H4 (cell line): ENCODE results near the gene FOXO4. TPM values are rescaled to one million over a fixed set of nuclear protein-coding genes. Genes with fewer than 3 reads are reported as not detected.

ENCODE experiments used
- DNase-seq: peaks from one replicate; pipeline ENCODE4 v3.0.0-alpha.2; 2015; ENCODE audit warnings: low spot score
- total RNA-seq: library from RNA; depleted of rRNA; stranded (reverse); fragments of >200 nt; shearing (Covaris generic); gene quantifications from 2 replicates; pipeline ENCODE4 v1.2.3, GENCODE V29; 2014

Gene FOXO4
- total RNA-seq, 1 experiment from 2014 or later, result 2.5 TPM

DNA sequence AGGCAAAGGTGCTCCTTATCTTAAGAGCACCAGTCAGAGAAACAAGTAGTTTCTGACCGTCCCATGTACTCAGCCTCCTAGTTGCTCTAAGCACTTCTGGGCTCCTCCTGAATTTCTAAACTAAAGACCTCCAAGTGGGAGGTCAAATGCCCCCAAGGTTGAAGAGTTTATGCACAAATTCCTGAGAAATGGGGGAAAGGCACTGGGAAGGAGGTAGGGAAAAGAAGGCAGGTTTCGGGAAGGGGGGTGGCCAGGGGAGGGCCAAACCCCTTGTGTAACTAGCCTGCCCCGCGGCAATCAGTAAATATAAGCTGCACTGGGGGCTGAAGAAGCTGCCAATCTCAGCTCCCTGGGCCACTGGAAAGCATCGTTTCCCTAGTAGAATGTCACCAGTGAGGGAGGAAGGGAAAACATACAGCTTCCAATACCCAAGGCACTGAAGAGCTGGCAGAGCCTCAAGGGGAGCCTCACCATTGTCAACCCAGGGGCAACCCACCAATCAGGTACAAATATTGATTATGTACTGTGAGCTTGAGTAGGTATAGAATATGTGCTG, 3.4 kb downstream of the FOXO4 start:
- DNase-seq, result no peak

DNA sequence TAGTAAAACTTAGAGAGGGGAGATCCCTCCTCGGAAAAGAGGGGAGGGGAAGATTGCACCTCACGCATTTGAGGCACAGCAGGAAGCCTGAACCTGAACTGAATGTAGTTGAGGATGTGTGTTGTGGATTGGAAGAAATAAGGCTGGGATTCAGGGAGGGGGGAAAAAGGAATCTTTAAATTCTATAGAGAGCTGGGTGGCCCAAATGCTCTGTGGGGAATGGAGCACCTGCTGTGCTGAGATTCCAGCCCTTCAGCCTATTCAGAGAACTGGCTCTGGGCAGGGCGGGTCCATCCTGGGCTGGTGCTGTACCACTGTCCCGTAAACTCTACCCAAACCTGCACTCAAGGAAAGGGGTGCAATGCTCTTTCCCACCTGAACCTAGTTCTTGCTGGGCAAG, 4.1 kb downstream of the FOXO4 start:
- DNase-seq, result no peak

DNA sequence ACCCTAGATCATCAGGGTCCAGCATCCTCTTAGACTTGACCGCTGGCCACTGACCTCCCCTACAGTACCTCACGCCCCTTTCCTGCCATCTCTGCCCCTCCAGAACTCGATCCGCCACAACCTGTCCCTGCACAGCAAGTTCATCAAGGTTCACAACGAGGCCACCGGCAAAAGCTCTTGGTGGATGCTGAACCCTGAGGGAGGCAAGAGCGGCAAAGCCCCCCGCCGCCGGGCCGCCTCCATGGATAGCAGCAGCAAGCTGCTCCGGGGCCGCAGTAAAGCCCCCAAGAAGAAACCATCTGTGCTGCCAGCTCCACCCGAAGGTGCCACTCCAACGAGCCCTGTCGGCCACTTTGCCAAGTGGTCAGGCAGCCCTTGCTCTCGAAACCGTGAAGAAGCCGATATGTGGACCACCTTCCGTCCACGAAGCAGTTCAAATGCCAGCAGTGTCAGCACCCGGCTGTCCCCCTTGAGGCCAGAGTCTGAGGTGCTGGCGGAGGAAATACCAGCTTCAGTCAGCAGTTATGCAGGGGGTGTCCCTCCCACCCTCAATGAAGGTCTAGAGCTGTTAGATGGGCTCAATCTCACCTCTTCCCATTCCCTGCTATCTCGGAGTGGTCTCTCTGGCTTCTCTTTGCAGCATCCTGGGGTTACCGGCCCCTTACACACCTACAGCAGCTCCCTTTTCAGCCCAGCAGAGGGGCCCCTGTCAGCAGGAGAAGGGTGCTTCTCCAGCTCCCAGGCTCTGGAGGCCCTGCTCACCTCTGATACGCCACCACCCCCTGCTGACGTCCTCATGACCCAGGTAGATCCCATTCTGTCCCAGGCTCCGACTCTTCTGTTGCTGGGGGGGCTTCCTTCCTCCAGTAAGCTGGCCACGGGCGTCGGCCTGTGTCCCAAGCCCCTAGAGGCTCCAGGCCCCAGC, 5.2 kb downstream of the FOXO4 start:
- DNase-seq, result no peak

DNA sequence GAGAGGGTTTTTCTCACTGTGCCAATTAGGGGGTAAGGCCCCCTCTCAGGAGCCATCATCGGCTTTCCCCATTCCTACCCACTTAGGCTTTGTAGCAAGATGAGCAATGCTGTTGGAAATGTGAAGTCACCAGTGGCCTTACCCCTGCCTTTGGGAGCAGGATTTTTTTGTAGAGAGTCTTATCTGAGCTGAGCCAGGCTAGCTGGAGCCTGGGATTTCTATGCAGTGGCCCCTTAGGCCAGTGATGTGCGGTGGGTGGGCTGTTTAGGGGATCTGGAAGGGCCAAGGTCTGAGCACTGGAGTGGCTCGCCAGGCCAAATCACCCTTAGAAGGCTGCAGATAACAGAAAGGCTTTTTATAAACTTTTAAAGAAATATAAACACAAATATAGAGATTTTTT, 6.6 kb downstream of the FOXO4 start:
- DNase-seq, result no peak

DNA sequence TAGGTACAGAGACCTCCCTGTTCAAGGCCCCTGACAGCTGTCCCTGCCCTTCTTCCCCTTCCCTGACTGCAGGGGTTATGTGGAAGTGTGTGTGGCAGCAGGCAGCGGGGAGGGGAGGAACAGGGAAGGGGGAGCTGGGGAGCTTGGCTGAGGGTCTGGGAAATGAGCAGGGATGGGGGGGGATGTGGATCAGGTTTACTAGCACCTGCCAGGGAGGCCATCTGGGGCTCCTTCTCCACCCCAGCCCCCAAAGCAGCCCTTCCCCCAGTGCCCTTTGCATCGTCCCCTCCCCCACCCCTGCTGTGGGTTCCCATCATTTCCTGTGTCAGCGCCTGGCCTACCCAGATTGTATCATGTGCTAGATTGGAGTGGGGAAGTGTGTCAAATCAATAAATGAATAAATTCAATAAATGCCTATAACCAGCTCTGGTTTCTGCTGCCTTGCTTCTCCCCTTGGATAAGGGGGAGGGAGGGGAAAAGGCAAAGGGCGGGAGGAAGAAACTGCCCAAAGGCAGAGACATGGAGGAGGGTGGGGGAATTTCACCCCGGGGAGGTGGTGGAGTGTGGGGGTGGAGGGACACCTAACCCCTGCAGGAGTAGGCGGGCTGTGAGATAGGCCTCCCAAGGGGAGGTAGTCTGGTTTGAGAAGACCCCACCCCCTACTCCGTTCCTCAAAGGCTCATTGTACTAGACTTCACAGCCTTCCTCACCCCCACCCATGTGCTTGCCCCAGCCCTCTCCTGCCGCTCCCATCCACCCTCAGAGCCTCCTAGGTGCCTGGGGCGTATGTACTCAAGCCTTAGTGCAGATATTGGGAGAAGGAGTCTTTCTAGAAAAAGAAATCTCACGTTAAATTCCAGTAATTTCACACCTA, 7.7 kb downstream of the FOXO4 start:
- no peak for DNase-seq

DNA sequence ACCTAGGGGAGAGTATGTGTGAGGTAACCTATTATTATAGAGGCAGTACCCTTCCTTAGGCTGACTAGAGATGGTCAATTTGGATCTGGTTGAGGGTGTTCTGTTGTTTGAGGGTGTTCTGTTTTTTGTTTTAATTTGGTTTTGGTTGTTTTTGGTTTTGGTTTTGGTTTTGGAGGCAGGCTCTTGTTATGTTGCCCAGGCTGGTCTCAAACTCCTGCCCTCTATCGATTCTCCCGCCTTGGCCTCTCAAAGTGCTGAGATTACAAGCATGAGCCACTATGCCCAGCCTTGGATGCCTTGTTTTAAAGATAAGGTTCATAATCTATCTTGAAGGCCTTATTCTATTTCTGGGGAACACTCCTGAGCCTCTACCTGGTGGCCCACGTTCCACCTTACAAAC, 10.0 kb downstream of the FOXO4 start:
- DNase-seq, result no peak

DNA sequence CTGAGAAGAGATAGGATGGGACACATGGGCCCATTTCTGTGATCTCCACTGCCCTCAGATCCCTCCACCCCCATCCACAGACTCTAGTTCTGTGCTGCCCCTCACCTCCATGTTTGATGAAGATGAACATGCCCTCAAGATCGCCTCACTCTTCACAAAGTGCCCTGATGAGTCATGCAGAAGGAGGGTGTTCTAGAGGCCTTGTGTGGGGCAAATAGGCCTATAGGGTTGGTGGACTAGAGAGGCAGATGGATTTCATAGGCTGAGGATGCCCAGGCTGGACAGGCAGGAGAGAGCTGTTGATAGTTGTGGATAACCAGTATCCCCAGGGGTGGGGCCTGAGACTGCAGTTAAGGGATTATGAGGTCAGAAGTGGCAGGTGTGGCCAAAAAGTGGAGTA, 10.8 kb downstream of the FOXO4 start, which contains the start of gene CXorf65:
Gene CXorf65, minus strand, starts transcription at position 314 of the 400 bp plus-strand sequence. Its CDS starts 184 bp downstream, at position 130.
- peak; percentile 11 for DNase-seq

DNA sequence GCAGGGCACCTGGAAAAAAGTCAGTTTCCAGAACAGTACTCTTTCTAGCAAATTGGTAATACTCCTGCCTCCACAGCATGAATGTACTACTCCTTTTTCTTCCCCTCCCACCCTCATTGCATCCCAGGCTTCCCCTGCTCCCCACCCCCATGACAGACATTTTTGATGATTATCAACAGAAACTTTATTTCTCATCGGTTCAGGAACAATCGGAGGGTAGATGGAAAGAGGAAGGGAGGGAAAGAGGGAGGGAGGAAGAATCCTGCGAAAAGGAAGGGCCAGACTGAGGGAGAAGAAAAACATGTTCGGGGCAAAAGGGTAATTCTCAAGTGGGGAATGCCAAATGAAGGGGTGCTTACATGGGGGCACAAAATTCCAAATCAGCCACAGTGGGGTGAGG, 11.6 kb downstream of the FOXO4 start:
- DNase-seq, result no peak

DNA sequence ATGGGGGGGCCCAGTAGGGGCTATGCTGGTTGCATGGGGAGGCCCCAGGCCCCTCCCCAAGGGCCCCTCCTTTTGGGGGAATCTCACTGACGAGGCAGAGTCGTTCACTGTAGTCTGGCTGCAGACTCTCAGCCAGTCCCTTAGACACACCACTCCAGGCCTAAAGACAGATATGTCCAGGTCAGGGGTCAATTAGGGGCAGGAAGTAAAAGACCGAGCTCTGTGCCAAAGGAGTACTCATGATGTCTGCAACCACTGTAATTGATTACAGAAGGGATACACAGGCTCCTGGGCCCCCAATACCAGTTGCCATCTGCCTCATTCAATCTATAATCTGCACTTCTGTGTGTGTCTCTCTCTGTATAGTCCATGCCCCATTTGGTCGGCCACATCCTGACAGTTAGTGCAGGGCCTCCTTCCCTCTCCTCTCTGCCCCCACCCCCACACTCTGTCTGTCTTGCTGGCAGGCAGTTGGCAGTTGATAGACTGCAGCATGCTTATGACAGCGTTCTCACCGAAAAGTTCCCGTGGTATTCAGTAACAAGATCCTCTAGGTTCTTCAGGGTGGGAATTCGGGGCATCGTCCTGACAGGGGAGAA, 12.2 kb downstream of the FOXO4 start:
- no peak for DNase-seq

DNA sequence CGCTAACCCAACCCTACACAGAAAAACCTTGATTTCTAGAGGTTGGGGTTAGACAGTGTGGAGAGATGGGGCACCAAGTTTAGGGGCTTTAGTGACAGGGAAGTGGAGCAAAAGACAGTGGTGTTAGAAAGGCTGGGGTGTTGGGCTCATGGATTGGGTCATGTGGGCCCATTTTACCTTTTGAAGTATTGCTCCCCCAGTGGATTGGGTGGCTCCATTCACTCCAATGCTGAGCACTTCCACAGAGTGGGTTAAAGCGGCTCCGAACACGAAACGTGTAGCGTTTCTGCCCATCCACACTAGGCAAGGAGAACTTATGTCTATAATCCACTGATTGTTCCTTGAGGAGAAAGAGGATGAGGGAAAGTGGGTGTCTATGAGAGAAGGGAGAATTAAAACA, 13.4 kb downstream of the FOXO4 start:
- DNase-seq, result no peak

DNA sequence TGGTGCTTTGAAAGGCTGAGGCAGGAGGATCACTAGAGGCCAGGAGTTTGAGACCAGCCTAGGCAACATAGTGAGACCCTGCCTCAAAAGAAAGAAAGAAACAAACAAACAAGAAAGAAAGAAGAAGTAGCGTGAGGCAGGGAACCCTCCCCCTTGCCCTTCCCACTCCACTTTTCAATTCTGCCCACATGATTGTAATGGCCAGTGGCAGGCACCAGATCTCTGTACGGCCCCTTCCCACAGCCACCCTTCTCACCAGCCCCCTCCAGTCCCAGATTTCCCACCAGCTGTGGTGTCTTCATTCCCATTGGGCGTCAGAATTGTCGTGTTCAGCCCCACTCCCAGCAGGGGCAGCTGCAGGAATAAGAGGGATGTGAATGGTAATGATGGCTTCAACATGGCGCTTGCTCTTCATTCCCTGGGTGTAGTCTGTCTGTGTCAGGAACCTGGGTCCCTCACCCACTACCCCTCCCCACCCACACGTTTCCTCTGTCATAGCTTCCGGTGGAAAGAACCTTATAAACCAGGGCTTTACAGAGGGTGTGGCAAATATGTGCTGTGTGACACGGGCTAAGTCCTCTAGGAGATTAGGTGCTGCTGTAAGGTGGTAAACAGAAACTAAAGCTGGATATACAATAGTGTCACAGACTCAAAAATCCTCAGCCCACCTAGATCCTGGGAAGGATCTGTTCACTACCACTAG, 15.6 kb downstream of the FOXO4 start, which contains the start of gene IL2RG:
Gene IL2RG, minus strand, starts transcription at position 437 of the 703 bp plus-strand sequence. Its CDS starts 38 bp downstream, at position 399.
- DNase-seq, result no peak

DNA sequence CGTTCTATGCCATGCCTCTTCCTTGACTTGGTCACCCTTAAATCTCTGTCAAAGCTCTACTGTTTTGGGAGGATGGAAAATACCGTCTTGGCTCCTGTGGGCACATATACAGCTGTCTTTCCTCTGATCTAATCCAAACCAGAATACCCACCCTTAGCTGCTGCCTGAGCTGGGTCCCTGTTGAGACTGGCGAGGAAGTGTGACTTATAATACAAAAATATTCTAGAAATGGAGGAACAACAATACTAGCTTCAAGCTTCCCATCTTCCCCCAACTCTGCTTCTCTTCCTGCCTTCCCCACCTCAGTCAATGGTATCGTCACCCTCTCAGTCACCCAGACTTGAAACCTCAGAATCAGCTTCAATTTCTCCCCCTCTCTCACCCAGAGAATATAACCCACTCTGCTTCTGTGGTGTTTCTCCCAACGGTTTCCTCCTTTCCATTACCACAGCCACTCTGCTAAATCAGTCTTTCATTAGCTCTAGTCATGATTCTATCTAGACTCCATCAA, 16.3 kb downstream of the FOXO4 start:
- DNase-seq, result no peak

DNA sequence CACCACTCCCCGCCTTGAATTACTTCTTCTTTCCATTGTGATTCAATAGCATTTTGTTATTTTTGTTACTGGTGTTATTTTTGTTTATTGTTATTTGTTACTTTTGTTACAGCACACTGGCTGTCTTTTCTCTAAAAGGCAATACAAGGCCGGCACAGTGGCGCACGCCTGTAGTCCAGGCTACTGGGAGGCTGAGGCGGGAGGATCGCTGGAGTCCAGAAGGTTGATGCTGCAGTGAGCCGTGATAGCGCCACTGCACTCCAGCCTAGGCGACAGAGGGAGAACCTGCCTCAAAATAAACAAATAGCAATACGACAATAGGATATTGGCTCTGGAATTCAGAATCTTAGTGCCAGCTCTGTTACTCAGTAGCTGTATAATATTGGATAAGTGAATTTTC, 21.7 kb downstream of the FOXO4 start:
- no peak for DNase-seq

DNA sequence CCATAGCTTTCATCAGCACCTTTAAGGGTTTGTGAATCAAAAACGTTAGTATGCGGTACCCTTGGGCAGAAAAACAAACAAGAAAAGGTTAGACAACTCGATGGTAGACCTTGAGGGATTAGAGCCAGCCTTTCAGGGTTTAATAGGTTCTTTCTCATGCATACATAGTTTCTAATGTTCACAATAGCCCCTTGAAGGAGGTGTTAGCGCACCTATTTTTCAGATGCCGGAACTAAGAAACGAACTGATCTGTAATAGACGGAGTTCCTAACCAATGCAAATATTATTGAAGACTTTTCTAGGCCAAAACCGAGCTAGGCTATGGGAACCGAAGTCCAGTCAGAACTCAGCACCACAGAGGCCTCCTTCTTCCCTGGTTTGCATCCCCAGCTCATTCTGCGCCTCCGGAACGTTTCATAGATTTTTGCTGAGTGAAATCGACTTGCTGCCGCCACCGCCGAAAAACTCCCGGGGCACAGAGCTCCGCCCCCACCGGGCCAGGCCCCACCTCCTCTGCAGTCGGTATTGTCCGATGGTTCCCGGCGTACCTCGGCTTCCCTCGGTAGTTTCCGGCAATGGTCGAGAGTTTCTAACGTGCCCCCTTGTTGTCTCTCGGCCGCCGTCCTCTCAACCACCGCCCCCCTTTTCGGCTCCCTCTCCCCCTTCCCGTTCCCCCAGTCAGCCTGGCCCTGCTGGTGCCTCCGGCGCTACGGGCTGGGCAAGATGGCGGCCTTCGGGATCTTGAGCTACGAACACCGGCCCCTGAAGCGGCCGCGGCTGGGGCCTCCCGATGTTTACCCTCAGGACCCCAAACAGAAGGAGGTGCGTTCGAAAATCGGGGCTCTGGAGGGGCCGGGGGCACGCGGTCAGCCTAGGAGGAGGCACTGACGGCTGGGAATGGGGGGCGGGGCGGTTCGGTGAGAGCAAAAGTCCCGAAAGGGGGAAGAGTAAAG, 22.7 kb downstream of the FOXO4 start, which contains the start of gene MED12:
Gene MED12, plus strand, starts transcription at position 565 of the 953 bp plus-strand sequence. Its CDS starts 159 bp downstream, at position 724.
- DNase-seq, result peak; percentile 71

DNA sequence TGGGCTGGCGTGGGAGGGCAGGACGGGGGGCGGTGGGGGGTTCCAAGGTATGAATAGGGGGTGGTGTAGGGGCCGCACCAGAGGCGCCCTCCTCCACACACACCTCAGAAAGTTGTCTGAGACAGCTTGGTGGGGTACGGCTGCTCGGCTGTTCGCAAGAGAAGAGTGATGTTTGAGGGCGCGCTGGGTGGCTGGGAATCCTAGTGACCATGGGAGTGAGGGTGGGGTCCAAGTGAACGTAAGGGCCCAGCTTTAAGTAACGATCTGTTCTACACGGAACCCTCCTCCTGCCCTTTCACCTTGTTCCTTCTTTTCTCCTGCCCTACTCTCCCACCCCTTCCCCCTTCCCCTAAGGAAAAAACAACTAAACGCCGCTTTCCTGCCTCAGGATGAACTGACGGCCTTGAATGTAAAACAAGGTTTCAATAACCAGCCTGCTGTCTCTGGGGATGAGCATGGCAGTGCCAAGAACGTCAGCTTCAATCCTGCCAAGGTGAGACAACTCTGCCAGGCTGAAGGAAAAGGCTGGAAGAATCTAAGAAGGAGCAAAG, 23.4 kb downstream of the FOXO4 start:
- no peak for DNase-seq

DNA sequence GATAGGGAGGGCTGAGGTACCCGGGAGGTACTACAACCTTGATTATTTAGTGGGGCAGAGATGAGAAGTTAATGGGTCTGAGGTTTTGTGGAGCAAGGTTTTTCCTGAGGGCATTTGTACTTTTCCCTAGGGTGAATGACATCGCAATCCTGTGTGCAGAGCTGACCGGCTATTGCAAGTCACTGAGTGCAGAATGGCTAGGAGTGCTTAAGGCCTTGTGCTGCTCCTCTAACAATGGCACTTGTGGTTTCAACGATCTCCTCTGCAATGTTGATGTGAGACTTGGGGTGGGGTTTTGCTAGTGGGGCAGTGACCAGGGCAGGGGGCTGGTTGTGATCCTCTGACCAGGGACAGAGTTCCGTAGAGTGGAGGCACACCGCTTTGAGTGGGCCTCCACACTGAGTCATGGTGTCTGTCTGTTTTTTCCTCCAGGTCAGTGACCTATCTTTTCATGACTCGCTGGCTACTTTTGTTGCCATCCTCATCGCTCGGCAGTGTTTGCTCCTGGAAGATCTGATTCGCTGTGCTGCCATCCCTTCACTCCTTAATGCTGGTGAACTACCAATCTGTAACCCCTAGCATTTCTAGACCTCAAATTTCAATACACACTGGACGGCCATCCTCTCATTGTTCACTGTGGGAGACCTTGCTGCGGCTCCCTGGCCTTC, 32.6 kb downstream of the FOXO4 start:
- DNase-seq, result no peak

DNA sequence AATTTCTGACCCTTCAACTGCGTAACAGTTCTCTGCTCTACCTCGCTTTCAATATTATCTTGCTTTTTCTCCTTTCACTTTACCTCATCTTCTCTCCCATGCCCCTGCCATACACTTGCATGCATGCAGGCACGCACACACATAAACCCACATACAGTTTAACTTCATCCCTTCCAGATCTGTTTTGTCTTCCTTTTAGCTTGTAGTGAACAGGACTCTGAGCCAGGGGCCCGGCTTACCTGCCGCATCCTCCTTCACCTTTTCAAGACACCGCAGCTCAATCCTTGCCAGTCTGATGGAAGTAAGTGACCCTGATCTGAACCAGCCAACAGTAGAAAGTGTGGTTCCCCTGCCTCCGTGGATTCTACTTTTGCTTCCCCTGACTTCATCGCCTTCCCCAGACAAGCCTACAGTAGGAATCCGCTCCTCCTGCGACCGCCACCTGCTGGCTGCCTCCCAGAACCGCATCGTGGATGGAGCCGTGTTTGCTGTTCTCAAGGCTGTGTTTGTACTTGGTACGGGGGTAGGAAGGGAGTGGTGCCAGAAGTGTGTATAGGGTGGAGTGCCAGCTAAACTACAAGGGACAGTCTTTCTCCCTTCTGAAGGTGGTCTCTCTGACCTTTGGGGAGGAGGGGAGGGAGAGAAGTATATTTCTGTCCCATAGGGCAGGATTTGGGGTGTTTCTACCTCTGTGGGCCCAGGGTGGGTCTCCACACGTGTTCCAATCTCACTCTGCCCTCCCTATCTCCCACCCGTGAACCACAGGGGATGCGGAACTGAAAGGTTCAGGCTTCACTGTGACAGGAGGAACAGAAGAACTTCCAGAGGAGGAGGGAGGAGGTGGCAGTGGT, 33.5 kb downstream of the FOXO4 start:
- peak; percentile 29 for DNase-seq

DNA sequence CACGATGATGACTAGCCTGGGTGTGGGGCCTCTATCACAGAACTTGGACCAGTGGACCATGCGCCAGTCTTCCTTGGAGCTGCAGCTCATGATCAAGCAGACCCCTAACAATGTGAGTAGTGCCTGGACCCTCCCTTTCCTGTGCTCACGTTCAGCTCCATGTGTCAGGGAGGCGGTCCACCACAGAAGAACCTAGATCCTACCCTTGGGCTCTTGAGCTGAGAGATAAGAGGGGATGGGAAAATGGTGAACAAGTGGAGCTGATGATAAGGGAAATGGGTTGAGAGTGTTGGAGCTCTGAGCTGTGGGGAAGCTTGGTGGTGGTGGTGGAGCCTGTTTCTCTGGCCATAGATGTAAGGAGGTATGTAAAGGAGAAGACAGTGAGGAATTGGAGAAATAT, 35.9 kb downstream of the FOXO4 start:
- DNase-seq, result no peak
